LHCN-M2 (cell line): ENCODE results near the gene LIG4. TPM values are rescaled to one million over a fixed set of nuclear protein-coding genes. Genes with fewer than 3 reads are reported as not detected.

ENCODE experiments used
- DNase-seq: peaks from one replicate; pipeline ENCODE4 v3.0.0-alpha.2; 2012; ENCODE audit warnings: low read depth
- total RNA-seq: library from RNA; depleted of rRNA; stranded (reverse); fragments of >200 nt; gene quantifications from 2 replicates; pipeline ENCODE4 v1.2.3, GENCODE V29; 2014; rRNA removed

Gene LIG4
- total RNA-seq, 1 experiment from 2014 or later = 13.5 TPM

GRCh38 chr13:108194435-108194936, 20.9 kb downstream of the LIG4 start:
- no peak for DNase-seq

DNA sequence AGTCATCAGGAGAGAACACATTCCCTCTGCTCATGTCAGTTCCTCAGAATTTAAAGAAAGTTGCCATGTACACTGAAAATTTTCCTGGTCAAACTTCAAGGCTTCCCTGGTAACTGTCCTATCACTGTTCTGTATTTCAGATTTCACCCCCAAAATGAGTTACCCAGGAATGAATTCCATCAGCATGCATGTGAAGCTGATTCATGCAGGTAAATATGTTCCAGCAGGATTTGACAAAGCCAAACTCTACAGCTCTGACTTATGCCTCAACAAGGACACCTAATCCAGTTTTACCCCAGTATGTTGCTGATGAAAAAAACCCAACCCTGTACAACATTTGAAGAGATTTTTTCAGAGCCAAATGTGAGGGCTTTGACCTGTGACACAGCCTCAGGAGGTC, 21.5 kb downstream of the LIG4 start:
- no peak for DNase-seq

- no peak for DNase-seq
These were observed 24.4 kb downstream of the LIG4 start for GRCh38 chr13:108190897-108191296.

- no peak for DNase-seq
These were observed 27.1 kb downstream of the LIG4 start for GRCh38 chr13:108188260-108188659.

- no peak for DNase-seq
These were observed 30.1 kb downstream of the LIG4 start for GRCh38 chr13:108185223-108185622.

GRCh38 chr13:108182652-108183051, 32.7 kb downstream of the LIG4 start:
- no peak for DNase-seq

DNA sequence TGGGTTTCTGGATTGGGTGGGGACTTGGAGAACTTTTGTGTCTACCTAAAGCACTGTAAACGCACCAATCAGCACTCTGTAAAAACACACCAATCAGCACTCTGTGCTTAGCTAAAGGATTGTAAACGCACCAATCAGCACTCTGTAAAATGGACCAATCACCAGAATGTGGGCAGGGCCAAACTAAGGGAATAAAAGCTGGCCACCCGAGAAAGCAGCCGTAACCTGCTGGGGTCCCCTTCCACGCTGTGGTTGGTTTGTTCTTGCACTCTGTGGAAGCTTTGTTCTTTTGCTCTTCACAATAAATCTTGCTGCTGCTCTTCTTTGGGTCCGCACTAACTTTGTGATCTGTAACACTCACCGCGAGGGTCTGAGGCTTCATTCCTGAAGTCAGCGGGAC, 37.3 kb downstream of the LIG4 start:
- DNase-seq = no peak

GRCh38 chr13:108176685-108177274, 38.6 kb downstream of the LIG4 start:
- DNase-seq = peak; percentile 32

- DNase-seq = no peak
These were observed 46.4 kb downstream of the LIG4 start for GRCh38 chr13:108168929-108169328.

GRCh38 chr13:108166078-108166477, 49.3 kb downstream of the LIG4 start:
- DNase-seq = no peak

DNA sequence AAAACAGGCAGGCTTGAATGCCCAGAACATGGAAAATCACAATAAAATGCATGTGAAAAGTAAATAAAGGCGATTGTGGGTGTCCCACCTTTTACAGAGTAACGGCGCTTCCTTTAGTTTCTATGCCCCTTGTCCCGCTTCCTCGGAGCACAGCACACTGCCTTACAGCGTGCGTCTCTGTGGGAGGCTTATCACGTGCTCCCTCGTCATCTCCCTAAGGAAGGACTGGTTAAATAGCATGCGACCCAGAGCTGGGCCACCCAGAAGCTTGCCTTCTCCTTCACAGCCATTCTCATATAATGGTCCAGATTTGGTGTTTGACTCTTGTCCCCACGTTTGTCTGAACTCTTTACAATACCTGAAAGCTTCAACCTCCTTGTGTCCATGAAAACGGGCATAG, 56.6 kb downstream of the LIG4 start:
- no peak for DNase-seq

Other genes with a start within 250 kb of the LIG4 start
- 5.8 and 6.9 TPM in 2 replicates for gene ABHD13, start 2.9 kb upstream of the LIG4 start, total RNA-seq
- gene TNFSF13B, start 54.2 kb upstream of the LIG4 start, total RNA-seq = 4.4 and 7.2 TPM in 2 replicates